IPS-20b (cell line): ENCODE results near the gene FGFBP3.

Experiments
- H3K27ac ChIP-seq: one replicate; pipeline ENCODE4 v1.5.1; 2013; ENCODE audit warnings: low read length
- H3K27me3 ChIP-seq: 2 replicates; pipeline ENCODE4 v1.6.1; 2013; ENCODE audit warnings: mild to moderate bottlenecking, low read length, inconsistent platforms; ENCODE audit not compliant: insufficient read depth
- H3K36me3 ChIP-seq: 2 replicates; pipeline ENCODE4 v1.6.1; 2013; ENCODE audit warnings: low read depth, mild to moderate bottlenecking, inconsistent platforms, low read length, moderate library complexity; ENCODE audit not compliant: insufficient read depth
- H3K4me1 ChIP-seq: 2 replicates; pipeline ENCODE4 v1.6.1; 2013; ENCODE audit warnings: mild to moderate bottlenecking, control low read depth, inconsistent platforms, low read length, moderate library complexity; ENCODE audit not compliant: insufficient read depth
- H3K4me3 ChIP-seq: 2 replicates; pipeline ENCODE4 v1.5.1; 2013; ENCODE audit warnings: mild to moderate bottlenecking, low read length, inconsistent platforms
- H3K9ac ChIP-seq: 2 replicates; pipeline ENCODE4 v1.6.1; 2013; ENCODE audit warnings: low read depth, mild to moderate bottlenecking, inconsistent platforms, low read length, moderate library complexity
- H3K9me3 ChIP-seq: 2 replicates; pipeline ENCODE4 v1.6.1; 2013; ENCODE audit warnings: mild to moderate bottlenecking, low read depth, low read length, inconsistent platforms; ENCODE audit not compliant: insufficient read depth

Gene FGFBP3, protein sequence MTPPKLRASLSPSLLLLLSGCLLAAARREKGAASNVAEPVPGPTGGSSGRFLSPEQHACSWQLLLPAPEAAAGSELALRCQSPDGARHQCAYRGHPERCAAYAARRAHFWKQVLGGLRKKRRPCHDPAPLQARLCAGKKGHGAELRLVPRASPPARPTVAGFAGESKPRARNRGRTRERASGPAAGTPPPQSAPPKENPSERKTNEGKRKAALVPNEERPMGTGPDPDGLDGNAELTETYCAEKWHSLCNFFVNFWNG

DNA sequence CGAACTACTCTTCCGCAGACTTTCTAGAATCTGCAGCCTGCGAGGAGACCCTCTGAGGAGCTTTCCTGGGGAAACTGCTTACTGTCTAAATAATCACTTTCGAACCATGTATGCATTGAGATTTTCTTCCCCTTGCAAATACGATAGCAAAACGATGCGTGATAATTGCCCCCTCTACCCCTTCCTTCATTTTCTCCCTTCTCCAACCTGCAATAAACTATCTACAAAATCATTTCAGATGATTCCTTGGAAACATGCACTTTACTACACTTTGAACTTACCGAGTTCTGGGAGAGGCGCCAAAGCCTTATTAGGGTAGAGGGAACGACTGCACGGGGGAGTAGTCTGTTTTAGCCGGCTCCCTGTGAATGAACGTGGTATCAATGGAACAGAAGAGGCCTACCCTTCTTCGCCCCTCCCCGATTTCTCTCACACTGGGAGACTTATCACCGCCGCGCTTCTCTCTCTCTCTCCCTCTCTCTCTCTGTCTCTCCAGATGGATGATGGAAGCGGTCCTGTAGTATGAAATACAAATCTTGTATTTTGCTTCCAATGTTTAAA lies at the start of gene FGFBP3:
Gene FGFBP3 (minus strand): TSS at position 370 of the 561 bp plus-strand sequence. CDS start 517 bp downstream, outside the sequence.
- no peaks in the 10 kb centered on the region for H3K9me3 ChIP-seq
- H3K27me3 ChIP-seq = no peaks in the 10 kb centered on the region
- peaks cover 24% of the 10 kb centered on the region; the same call in 1 of the 2 replicates for H3K36me3 ChIP-seq
- H3K4me3 ChIP-seq = peak within 1 kb of the TSS; percentile 96
- peaks cover 12% of the 10 kb centered on the region; the same call in 1 of the 2 replicates for H3K4me1 ChIP-seq
- peak within 1 kb of the TSS; percentile 93; the same call in 1 of the 2 replicates for H3K9ac ChIP-seq
- H3K27ac ChIP-seq = peak within 1 kb of the TSS; percentile 78

- Histone ChIP-seq H3K9ac (no peak overlapping the region), H3K36me3 (peaks cover 97% of the 10 kb centered on the region), H3K27me3 (no peaks in the 10 kb centered on the region), H3K27ac (no peak overlapping the region), H3K4me1 (peaks cover 13% of the 10 kb centered on the region), H3K4me3 (no peak overlapping the region), H3K9me3 (no peaks in the 10 kb centered on the region)
Measured at GRCh38 chr10:91957091-91957490, 47.8 kb upstream of the FGFBP3 start.

DNA sequence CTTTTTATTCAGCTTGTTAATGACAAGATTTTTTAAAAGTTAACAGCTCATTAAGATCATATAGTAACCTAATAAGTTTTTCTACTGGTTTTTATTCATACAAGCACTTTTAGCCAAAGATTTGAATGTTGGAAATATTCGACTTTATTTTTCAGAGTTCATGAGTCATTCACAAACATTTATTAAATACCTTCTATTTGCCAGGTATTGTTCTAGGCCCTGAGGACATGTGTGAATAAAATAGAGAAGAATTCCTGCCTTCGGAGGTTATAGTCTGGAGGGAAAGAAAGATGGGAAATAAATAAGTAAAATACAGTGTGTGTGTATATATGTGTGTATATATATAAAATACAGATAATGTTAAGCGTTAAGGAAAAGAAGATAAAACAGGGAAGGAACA lies 45.8 kb upstream of the FGFBP3 start:
- no peak overlapping the region for H3K4me3 ChIP-seq
- peaks cover 13% of the 10 kb centered on the region for H3K4me1 ChIP-seq
- peaks cover 88% of the 10 kb centered on the region for H3K36me3 ChIP-seq
- H3K27me3 ChIP-seq = no peaks in the 10 kb centered on the region
- no peak overlapping the region for H3K27ac ChIP-seq
- H3K9me3 ChIP-seq = no peaks in the 10 kb centered on the region
- no peak overlapping the region for H3K9ac ChIP-seq

DNA sequence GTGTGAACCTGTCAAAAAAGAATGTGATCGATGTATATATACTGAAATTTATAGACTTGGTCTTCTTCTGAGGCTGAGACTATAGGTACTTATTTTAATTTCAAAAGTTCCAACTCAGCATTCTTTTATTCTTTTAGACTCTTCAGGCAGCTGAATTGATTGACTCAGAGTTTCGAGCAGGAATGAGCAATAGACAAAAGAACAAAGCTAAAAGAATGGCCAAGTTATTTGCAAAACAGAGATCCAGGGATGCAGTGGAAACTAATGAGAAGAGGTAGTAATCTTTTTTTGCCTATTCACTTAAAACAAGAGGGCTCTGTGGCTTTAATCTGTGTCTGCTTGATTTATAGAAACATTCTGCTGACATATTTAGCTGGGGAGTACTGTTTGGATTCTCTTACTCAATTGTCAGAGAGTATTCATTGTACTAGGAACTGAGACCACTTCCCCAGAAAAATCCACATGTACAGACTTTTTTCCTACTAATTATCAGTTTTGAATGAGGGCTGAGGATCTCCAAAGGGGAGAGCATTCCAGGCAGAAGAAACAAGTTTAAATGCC lies 44.4 kb upstream of the FGFBP3 start:
- H3K4me3 ChIP-seq = no peak overlapping the region
- peaks cover 13% of the 10 kb centered on the region for H3K4me1 ChIP-seq
- H3K9ac ChIP-seq = no peak overlapping the region
- H3K36me3 ChIP-seq = peaks cover 83% of the 10 kb centered on the region
- no peaks in the 10 kb centered on the region for H3K9me3 ChIP-seq
- H3K27ac ChIP-seq = no peak overlapping the region
- H3K27me3 ChIP-seq = no peaks in the 10 kb centered on the region

- H3K27me3 ChIP-seq = no peaks in the 10 kb centered on the region
- no peak overlapping the region for H3K9ac ChIP-seq
- H3K36me3 ChIP-seq = peaks cover 76% of the 10 kb centered on the region
- H3K4me1 ChIP-seq = no peaks in the 10 kb centered on the region
- no peaks in the 10 kb centered on the region for H3K9me3 ChIP-seq
- no peak overlapping the region for H3K4me3 ChIP-seq
- H3K27ac ChIP-seq = no peak overlapping the region
Measured at GRCh38 chr10:91944880-91945630, 35.8 kb upstream of the FGFBP3 start.

DNA sequence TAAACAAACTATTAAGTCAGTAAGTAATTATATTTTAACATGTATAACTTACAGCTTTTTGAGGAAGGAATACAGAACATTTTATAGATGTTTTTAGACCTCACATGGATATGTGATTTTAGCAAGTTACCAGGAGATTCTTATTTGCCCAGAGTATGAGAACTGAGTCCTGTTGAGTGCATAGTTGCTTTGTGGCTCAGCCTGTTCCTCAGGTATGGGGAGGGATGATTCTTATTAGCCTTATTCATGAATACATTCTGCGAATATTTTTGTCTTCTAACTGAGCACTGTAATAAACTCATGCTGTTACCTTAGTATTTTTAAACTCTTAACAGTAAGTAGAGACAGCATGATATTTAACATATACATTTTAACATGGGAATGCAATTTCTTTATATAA lies 32.1 kb upstream of the FGFBP3 start:
- Histone ChIP-seq H3K36me3 (peaks cover 80% of the 10 kb centered on the region), H3K4me1 (no peaks in the 10 kb centered on the region), H3K9ac (no peak overlapping the region), H3K27ac (no peak overlapping the region), H3K9me3 (no peaks in the 10 kb centered on the region), H3K27me3 (no peaks in the 10 kb centered on the region), H3K4me3 (no peak overlapping the region)

DNA sequence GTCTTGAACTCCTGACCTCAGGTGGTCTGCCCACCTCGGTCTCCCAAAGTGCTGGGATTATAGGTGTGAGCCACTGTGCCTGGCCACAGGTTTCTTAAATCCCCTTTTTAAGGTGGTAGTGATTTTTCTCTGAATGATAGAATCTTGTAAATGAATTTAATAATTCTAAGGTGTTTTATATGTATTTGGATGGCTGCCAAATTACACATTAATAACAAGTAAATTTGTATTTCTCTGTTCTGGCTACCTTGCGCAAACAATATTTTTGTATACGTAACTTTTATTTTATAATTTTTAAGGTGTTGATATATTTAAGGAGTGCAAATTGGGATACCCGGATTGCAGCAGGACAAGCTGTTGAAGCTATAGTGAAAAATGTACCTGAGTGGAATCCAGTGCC lies 30.4 kb upstream of the FGFBP3 start:
- Histone ChIP-seq H3K27ac (no peak overlapping the region), H3K27me3 (no peaks in the 10 kb centered on the region), H3K9me3 (no peaks in the 10 kb centered on the region), H3K4me3 (no peak overlapping the region), H3K9ac (no peak overlapping the region), H3K4me1 (no peaks in the 10 kb centered on the region), H3K36me3 (peaks cover 81% of the 10 kb centered on the region)

- Histone ChIP-seq H3K4me1 (no peaks in the 10 kb centered on the region), H3K9ac (no peak overlapping the region), H3K27ac (no peak overlapping the region), H3K36me3 (peaks cover 62% of the 10 kb centered on the region), H3K4me3 (no peak overlapping the region), H3K9me3 (no peaks in the 10 kb centered on the region), H3K27me3 (no peaks in the 10 kb centered on the region)
Measured at GRCh38 chr10:91935886-91936285, 26.6 kb upstream of the FGFBP3 start.

- no peaks in the 10 kb centered on the region for H3K27me3 ChIP-seq
- H3K4me1 ChIP-seq = no peaks in the 10 kb centered on the region
- peaks cover 46% of the 10 kb centered on the region for H3K36me3 ChIP-seq
- H3K27ac ChIP-seq = no peak overlapping the region
- no peak overlapping the region for H3K4me3 ChIP-seq
- H3K9me3 ChIP-seq = no peaks in the 10 kb centered on the region
- H3K9ac ChIP-seq = no peak overlapping the region
Measured at GRCh38 chr10:91932737-91933136, 23.5 kb upstream of the FGFBP3 start.

DNA sequence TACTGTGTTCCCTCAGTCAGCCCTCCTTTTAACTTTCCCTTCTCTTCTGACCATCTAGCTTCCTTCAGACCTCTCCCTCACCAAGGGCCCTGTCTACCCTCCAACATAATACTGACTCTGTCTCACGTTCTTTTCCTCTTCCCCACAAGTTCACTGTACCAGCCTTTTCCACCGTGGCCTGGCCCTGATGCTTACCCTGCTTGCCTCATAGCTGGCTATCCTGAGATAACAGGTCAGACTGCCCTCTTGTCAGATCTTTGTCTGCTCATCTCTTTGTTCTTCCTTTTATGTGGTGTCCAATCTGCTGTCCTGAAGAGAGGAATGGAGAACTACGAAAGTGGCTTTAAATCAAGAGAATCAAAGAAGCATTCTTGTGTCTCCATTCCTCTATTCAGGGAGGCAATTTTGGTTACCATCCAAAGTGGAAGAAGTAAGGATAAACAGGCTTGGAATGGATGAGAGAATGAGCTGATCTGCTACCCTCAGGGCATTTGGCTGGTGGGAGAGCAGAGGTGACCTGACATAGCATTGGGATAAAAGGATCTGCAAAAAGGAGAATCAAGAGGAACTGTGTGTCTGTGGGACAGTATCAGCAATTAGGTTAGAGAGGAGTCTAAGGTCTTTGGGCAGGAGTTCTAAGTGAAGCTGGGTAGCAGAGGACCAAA lies 22.4 kb upstream of the FGFBP3 start:
- no peaks in the 10 kb centered on the region for H3K9me3 ChIP-seq
- no peak overlapping the region for H3K9ac ChIP-seq
- no peaks in the 10 kb centered on the region for H3K27me3 ChIP-seq
- H3K27ac ChIP-seq = no peak overlapping the region
- no peaks in the 10 kb centered on the region for H3K4me1 ChIP-seq
- no peak overlapping the region for H3K4me3 ChIP-seq
- peaks cover 37% of the 10 kb centered on the region for H3K36me3 ChIP-seq

- Histone ChIP-seq H3K27ac (no peak overlapping the region), H3K36me3 (peaks cover 35% of the 10 kb centered on the region), H3K4me1 (no peaks in the 10 kb centered on the region)
Measured at GRCh38 chr10:91930939-91931338, 21.7 kb upstream of the FGFBP3 start.

More at GRCh38 chr10:91930939-91931338, 21.7 kb upstream of the FGFBP3 start:
- Histone ChIP-seq H3K9ac (no peak overlapping the region), H3K4me3 (no peak overlapping the region), H3K9me3 (no peaks in the 10 kb centered on the region), H3K27me3 (no peaks in the 10 kb centered on the region)
